ENCODE measurements around the gene KCND1. TPM values are rescaled to one million over a fixed set of nuclear protein-coding genes. Genes with fewer than 3 reads are reported as not detected.
A peak's percentile ranks its signal among the peaks of the same experiment; 100 is the strongest.

Gene KCND1
- 0.30 TPM for total RNA-seq
- long read RNA-seq: 0 reads

DNA sequence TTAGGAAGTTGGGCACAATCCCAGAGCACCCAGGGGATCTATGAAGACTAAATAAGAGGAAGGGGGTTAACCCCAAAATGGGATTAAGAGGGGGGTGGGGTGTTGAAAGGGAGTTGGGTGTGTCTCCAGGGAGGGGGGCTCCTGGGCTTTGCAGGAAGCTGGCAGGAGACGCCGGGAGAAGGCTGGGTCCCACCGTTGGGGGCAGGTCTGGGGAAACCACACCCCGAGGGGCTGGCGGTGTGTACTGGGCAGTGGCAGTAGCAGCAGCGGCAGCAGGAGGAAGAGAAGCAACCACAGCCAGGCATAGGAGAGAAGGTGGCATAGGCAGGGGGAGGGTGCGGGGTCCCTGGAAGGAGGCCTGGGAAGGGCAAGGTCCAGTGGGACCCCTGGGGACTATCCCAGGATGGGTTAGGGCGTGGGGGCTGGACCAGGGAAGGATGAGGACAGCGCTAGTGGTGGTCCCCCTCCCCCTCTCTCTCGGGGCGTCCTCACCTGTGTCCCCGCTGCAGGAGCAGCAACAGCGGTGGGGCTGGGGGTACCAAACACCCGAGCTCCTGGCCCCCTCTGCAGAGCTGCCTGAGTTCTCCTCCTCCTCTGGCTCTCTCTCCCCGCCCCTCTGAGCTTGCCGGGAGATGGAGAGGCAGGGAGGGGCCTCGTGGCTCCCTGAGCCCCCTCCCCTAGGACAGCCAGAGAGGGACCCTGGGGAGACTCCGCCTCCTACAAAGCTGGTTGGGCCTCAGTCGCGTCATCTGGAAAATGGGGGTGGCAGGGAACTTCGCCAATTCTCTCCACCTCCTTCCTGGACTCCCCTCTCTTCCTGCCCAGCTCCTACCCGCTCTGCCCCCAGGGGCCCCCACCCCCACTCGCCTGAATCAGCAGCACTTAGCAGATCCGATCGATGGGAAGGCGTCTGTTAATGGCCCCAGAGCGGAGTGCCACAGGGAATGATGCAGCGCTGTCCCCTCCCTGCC is at the start of gene KCND1:
Gene KCND1, minus strand, starts transcription at position 596 of the 971 bp plus-strand sequence. CDS start 1,573 bp downstream, outside the sequence.
- TF ChIP-seq, protein P1, sequence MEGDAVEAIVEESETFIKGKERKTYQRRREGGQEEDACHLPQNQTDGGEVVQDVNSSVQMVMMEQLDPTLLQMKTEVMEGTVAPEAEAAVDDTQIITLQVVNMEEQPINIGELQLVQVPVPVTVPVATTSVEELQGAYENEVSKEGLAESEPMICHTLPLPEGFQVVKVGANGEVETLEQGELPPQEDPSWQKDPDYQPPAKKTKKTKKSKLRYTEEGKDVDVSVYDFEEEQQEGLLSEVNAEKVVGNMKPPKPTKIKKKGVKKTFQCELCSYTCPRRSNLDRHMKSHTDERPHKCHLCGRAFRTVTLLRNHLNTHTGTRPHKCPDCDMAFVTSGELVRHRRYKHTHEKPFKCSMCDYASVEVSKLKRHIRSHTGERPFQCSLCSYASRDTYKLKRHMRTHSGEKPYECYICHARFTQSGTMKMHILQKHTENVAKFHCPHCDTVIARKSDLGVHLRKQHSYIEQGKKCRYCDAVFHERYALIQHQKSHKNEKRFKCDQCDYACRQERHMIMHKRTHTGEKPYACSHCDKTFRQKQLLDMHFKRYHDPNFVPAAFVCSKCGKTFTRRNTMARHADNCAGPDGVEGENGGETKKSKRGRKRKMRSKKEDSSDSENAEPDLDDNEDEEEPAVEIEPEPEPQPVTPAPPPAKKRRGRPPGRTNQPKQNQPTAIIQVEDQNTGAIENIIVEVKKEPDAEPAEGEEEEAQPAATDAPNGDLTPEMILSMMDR (IDR thresholded peaks at IDR 0.05; ENCODE audit: borderline replicate concordance): no peak
- Histone ChIP-seq H3K27ac (replicated peaks) (peak within 1 kb of the TSS; percentile 46), H3K4me1 (peaks cover 11% of the 10 kb centered on the region), H3K36me3 (peaks cover 11% of the 10 kb centered on the region), H3K4me3 (peak within 1 kb of the TSS; percentile 56), H3K9me3 (replicated peaks) (no peaks in the 10 kb centered on the region), H3K27me3 (ENCODE audit: low read depth) (no peaks in the 10 kb centered on the region)
- peak; percentile 27 for DNase-seq
- intact Hi-C loops (cut with micrococcal nuclease): no loop called here

DNA sequence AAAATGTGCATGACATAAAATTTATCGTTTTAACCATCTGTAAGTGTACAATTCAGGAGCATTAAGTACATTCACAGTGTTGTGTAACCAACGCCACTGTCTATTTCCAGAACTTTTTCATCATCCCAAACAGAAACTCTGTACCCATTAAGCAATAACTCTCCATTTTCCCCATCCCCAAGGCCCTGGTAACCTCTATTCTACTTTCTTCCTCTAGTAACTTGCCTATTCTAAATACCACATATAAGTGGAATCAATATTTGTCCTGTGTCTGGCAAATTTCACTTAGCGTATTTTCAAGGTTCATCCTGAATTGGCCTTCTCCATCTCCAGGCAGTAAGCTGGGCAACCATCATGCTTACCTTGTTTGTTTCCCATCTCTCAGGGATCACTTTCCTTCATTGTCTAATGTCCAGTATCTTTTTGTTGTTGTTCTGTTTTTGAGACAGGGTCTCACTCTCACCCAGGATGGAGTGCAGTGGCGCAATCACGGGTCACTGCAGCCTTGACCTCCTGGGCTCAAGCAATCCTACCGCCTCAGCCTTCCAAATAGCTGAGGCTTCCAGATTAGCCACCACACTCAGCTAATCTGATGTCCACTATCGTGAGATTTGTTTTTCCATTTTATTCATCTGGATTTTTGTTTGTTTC is 48.1 kb upstream of the KCND1 start:
- DNase-seq: no peak
- Histone ChIP-seq H3K36me3 (no peaks in the 10 kb centered on the region), H3K4me1 (no peaks in the 10 kb centered on the region), H3K4me3 (no peak overlapping the region), H3K27me3 (ENCODE audit: low read depth) (no peaks in the 10 kb centered on the region), H3K27ac (replicated peaks) (no peak overlapping the region), H3K9me3 (replicated peaks) (no peaks in the 10 kb centered on the region)
- intact Hi-C loops (cut with micrococcal nuclease): no loop called here
- TF ChIP-seq, protein P1 (IDR thresholded peaks at IDR 0.05; ENCODE audit: borderline replicate concordance): no peak

DNA sequence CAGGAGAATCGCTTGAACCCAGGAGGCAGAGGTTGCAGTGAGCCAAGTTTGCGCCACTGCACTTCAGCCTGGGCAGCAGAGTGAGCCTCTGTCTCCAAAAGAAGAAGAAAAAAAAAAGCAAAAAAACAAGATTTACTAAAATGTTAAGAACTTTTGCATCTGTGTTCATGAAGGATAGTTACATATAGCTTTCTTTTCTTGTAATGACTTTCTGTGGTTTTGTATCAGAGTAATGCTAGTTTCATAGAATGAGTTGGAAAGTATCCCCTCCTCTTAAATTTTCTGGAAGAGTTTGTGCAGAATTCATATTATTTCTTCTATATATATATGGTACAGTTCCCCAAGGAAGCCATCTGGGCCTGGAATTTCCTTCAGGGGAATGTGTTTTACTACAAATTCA is 47.4 kb upstream of the KCND1 start:
- Histone ChIP-seq H3K27me3 (ENCODE audit: low read depth) (no peaks in the 10 kb centered on the region), H3K4me3 (no peak overlapping the region), H3K4me1 (no peaks in the 10 kb centered on the region), H3K27ac (replicated peaks) (no peak overlapping the region), H3K36me3 (no peaks in the 10 kb centered on the region), H3K9me3 (replicated peaks) (no peaks in the 10 kb centered on the region)
- intact Hi-C loops (cut with micrococcal nuclease): no loop called here
- no peak for DNase-seq
- TF ChIP-seq, protein P1 (IDR thresholded peaks at IDR 0.05; ENCODE audit: borderline replicate concordance): no peak

DNA sequence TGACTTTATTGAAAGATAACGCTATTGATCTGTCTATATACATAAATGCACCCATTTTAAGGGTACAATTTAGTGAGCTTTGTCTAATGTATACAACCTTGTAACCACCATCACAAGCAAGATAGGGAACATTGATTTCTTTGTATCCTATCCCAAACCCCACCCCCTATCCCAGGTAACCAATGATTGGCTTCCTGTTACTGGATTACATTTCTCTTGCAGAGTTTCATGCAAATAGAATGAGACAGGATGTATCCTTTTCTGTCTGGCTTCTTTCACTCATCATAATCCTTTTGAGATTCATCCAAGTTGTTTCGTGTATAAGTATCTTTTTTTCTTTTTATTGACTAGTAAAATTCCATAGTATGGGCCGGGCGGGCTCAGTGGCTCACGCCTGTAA is 32.1 kb upstream of the KCND1 start:
- H3K4me3 ChIP-seq: no peak overlapping the region
- H3K27ac ChIP-seq (replicated peaks): no peak overlapping the region
- H3K9me3 ChIP-seq (replicated peaks): no peaks in the 10 kb centered on the region
- no peak for DNase-seq
- intact Hi-C loops (cut with micrococcal nuclease): no loop called here
- peaks cover 7% of the 10 kb centered on the region for H3K4me1 ChIP-seq
- H3K27me3 ChIP-seq (ENCODE audit: low read depth): no peaks in the 10 kb centered on the region
- TF ChIP-seq, protein P1 (IDR thresholded peaks at IDR 0.05; ENCODE audit: borderline replicate concordance): no peak
- H3K36me3 ChIP-seq: peaks cover under 1% of the 10 kb centered on the region

DNA sequence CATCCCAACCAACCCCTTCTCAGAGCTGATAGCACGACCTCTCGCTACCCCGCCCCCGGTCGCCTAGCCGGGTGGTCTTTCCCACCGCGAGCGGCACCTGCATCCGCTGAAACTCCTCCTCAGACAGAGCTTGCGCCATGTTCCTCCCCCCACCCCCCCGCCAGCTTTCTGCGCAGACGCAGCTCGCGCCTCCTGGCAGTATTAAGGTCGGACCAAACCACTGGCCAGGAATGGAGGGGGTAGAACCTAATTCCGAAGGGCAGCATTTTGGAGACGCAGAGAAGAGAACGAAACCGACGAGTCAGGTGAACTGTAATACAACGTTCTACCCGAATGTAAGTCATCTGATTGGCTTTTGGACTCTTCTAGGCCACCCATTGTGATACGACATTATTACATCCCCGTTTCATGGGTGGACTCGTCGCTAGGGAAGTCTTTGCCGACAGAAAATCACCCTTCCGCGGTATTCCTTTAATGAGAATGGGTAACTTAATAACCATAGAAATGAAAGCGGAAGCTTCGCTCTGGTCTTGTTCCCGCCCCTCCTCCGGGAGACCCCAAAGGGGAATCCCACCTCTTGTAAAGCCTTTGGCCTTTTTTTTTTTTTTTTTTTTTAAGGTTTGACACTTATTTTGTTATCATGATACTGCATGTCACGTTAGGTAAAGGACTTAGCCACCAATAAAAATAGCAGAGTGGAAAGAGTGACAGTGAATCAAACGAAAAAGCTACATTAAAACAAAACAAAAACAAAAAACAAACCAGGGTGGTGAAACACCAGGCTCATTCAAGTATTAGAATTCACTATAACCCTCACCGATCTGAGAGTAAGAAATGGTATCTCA is 30.7 kb upstream of the KCND1 start, which contains the start of gene GRIPAP1:
Gene GRIPAP1, minus strand, starts transcription at position 174 of the 845 bp plus-strand sequence. Its CDS starts 35 bp downstream, at position 139.
- Histone ChIP-seq H3K9me3 (replicated peaks) (no peaks in the 10 kb centered on the region), H3K36me3 (peaks cover 6% of the 10 kb centered on the region), H3K4me3 (peak within 1 kb of the TSS; percentile 78), H3K27ac (replicated peaks) (peak within 1 kb of the TSS; percentile 85), H3K4me1 (peaks cover 7% of the 10 kb centered on the region), H3K27me3 (ENCODE audit: low read depth) (no peaks in the 10 kb centered on the region)
- peak; percentile 67 for DNase-seq
- intact Hi-C loops (cut with micrococcal nuclease): no loop called here
- TF ChIP-seq, protein P1 (IDR thresholded peaks at IDR 0.05; ENCODE audit: borderline replicate concordance): no peak
